SK-N-SH (cell line): ENCODE results near the gene OR2K2. TPM values are rescaled to one million over a fixed set of nuclear protein-coding genes. Genes with fewer than 3 reads are reported as not detected.
"Not testable (repeated sequence)": the region's sequence is repeated elsewhere in the genome, so short reads cannot be mapped to it uniquely, and the experiment has no call there.

ENCODE experiments used
- CTCF ChIA-PET: fragments of 300-600, 350-600 bp; formaldehyde crosslinking; extraction: SDS; loops from one replicate; lab custom pipeline; 2021; lab: Yijun Ruan, JAX
- POLR2A ChIA-PET: fragments of 350-600 bp; sonication (Branson Sonifier 250); formaldehyde crosslinking; extraction: SDS; loops from one replicate; lab custom pipeline; 2020; ENCODE audit warnings: antibody characterized with exemption, inconsistent platforms; lab: Yijun Ruan, JAX
- DNase-seq: peaks from one replicate; pipeline ENCODE4 v3.0.0; 2012
- H2AFZ ChIP-seq: fragments of 200-600 bp; sonication (generic); 2 replicates; pipeline ENCODE4 v1.8.1; 2016; ENCODE audit warnings: antibody characterized with exemption, mild to moderate bottlenecking, low read depth
- H3F3A ChIP-seq: fragments of 200-600 bp; sonication (generic); replicated peaks from 2 replicates; pipeline ENCODE3; 2016; ENCODE audit warnings: antibody characterized with exemption, mild to moderate bottlenecking; ENCODE audit not compliant: insufficient read depth
- H3K27ac ChIP-seq, 2 experiments: fragments of 200-500 bp in 1 of 2; fragments of 200-600 bp in 1 of 2; sonication (Bioruptor generic) in 1 of 2; sonication (generic), shearing (Covaris generic) in 1 of 2; 2 replicates each; pipeline versions ENCODE4 v1.5.1 to v1.6.1; 2014 to 2016; ENCODE audit warnings: low read depth in 2 of 2, inconsistent platforms in 1 of 2, low read length in 1 of 2, mild to moderate bottlenecking in 1 of 2, mixed read lengths in 1 of 2
- H3K27me3 ChIP-seq: fragments of 200-600 bp; sonication (generic), shearing (Covaris generic); 2 replicates; pipeline ENCODE4 v1.6.1; 2016; ENCODE audit warnings: mixed run types; ENCODE audit not compliant: insufficient read depth
- H3K36me3 ChIP-seq, 2 experiments: fragments of 200-500 bp in 1 of 2; fragments of 200-600 bp in 1 of 2; sonication (Bioruptor generic) in 1 of 2; sonication (generic) in 1 of 2; replicated peaks in 1 of 2; 2 replicates each; pipeline versions ENCODE3 to v1.5.1; 2014 to 2016; ENCODE audit warnings: low read length in 1 of 2, mild to moderate bottlenecking in 1 of 2; ENCODE audit not compliant: insufficient read depth in 2 of 2, control insufficient read depth in 1 of 2
- H3K4me1 ChIP-seq, 2 experiments: fragments of 200-500 bp in 1 of 2; fragments of 200-600 bp in 1 of 2; sonication (Bioruptor generic) in 1 of 2; sonication (generic), shearing (Covaris generic) in 1 of 2; 2 replicates each; pipeline versions ENCODE4 v1.5.1 to v1.6.1; 2014 to 2016; ENCODE audit warnings: low read depth in 1 of 2, low read length in 1 of 2, mixed run types in 1 of 2; ENCODE audit not compliant: insufficient read depth in 2 of 2, control insufficient read depth in 1 of 2
- H3K4me2 ChIP-seq: fragments of 200-600 bp; sonication (generic), shearing (Covaris generic); 2 replicates; pipeline ENCODE4 v1.6.1; 2017; ENCODE audit warnings: mixed run types
- H3K4me3 ChIP-seq, 2 experiments: fragments of 200-500 bp in 1 of 2; fragments of 200-600 bp in 1 of 2; sonication (Bioruptor generic) in 1 of 2; sonication (generic), shearing (Covaris generic) in 1 of 2; 2 replicates each; pipeline versions ENCODE4 v1.5.1 to v1.8.1; 2014 to 2016; ENCODE audit warnings: low read depth in 2 of 2, inconsistent platforms in 1 of 2, low read length in 1 of 2, mild to moderate bottlenecking in 1 of 2, mixed read lengths in 1 of 2, moderate library complexity in 1 of 2
- H3K79me2 ChIP-seq: fragments of 200-600 bp; sonication (generic); 2 replicates; pipeline ENCODE4 v1.8.1; 2017; ENCODE audit warnings: mild to moderate bottlenecking; ENCODE audit not compliant: insufficient read depth
- H3K9ac ChIP-seq: fragments of 200-600 bp; sonication (generic); 2 replicates; pipeline ENCODE4 v1.6.1; 2017; ENCODE audit warnings: mixed run types
- H3K9me2 ChIP-seq: fragments of 200-600 bp; sonication (generic); 2 replicates; pipeline ENCODE4 v1.6.1; 2017; ENCODE audit warnings: mixed run types
- H3K9me3 ChIP-seq: fragments of 200-600 bp; sonication (generic); 2 replicates; pipeline ENCODE4 v1.6.1; 2017; ENCODE audit warnings: mixed run types, mild to moderate bottlenecking, moderate library complexity
- H4K20me1 ChIP-seq: fragments of 200-600 bp; sonication (generic); 2 replicates; pipeline ENCODE4 v1.6.1; 2017; ENCODE audit warnings: mild to moderate bottlenecking, mixed run types; ENCODE audit not compliant: insufficient read depth
- RAD21 ChIP-seq: IDR thresholded peaks from 2 replicates; pipeline ENCODE4 v1.6.1; 2012; ENCODE audit warnings: mild to moderate bottlenecking, low read length
- TAF1 ChIP-seq: IDR thresholded peaks from 2 replicates; pipeline ENCODE4 v1.6.1; 2012; ENCODE audit warnings: low read depth, mild to moderate bottlenecking, low read length, moderate library complexity, borderline replicate concordance
- WGBS: methylation state at CpG from one replicate; pipeline ENCODE4 v1.1.6; 2017; ENCODE audit warnings: low lambda C conversion rate; 5-methylcytosine and 5-hydroxymethylcytosine counted together
- polyA plus RNA-seq, 3 experiments: library from polyadenylated mRNA; depleted of rRNA; stranded (reverse); fragments of >200 nt; gene quantifications; 2 replicates each; pipeline ENCODE4 v1.2.3, GENCODE V29; 2012
- TF ChIP-seq, protein P1 (sequence below): IDR thresholded peaks from 2 replicates; pipeline ENCODE4 v1.4.0; 2012; ENCODE audit warnings: low read depth

The OR2K2 gene
- polyA plus RNA-seq, 1 of the 3 experiments (the other 2 are of a cell fraction), result not detected

DNA sequence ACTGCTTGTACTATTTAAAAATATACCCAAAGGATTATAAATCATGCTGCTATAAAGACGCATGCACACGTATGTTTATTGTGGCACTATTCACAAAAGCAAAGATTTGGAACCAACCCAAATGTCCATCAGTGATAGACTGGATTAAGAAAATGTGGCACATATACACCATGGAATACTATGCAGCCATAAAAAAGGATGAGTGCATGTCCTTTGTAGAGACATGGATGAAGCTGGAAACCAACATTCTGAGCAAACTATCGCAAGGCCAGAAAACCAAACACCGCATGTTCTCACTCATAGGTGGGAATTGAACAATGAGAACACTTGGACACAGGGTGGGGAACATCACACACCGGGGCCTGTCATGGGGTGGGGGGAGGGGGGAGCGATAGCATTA is 26.0 kb downstream of the OR2K2 start:
- not testable (repeated sequence) for H4K20me1 ChIP-seq, H3K27me3 ChIP-seq, H3K79me2 ChIP-seq, H3K4me2 ChIP-seq, DNase-seq, H2AFZ ChIP-seq, H3K36me3 ChIP-seq, H3F3A ChIP-seq, H3K9me2 ChIP-seq, H3K9ac ChIP-seq, H3K4me1 ChIP-seq, H3K9me3 ChIP-seq, H3K27ac ChIP-seq, H3K4me3 ChIP-seq
- POLR2A ChIA-PET, result interaction anchor here (0.6 kb wide), 1 partner anchor 18 kb away, joined by 5 read pairs; no protein-coding TSS in a partner anchor
- 91% methylated on average over 6 of the region's 6 CpGs for WGBS
- CTCF ChIA-PET, result interaction anchor here (1.3 kb wide), 1 partner anchor 680 kb away, joined by 3 read pairs; no protein-coding TSS in a partner anchor

DNA sequence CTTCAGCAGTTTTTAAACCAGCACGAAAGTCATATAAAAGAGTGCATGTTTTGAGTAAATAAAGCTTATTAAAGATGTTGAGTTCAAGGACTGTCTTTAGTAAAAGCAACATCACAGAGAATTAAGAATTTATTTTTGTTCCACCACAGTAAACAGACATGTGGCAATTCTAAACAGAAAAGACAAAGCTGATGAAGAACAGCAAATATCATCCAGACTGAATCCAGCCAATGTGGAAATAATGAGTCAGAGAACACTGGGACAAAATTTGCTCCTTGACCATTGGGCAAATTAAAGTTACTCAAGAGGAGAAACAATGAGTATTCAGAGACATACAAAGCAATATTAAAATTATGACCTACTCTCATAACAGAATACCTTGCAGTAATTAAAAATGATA is 28.8 kb downstream of the OR2K2 start:
- no peak overlapping the region for H2AFZ ChIP-seq
- TF ChIP-seq, protein P1, sequence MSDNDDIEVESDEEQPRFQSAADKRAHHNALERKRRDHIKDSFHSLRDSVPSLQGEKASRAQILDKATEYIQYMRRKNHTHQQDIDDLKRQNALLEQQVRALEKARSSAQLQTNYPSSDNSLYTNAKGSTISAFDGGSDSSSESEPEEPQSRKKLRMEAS, result no peak
- TF ChIP-seq, all 33 proteins: peak for 0
- H3K9ac ChIP-seq, result no peak overlapping the region
- H3K9me3 ChIP-seq, result no peaks in the 10 kb centered on the region
- H3K79me2 ChIP-seq, result no peaks in the 10 kb centered on the region
- H3K27me3 ChIP-seq, result no peaks in the 10 kb centered on the region
- 47% methylated on average over 1 of the region's 1 CpG for whole genome bisulfite sequencing
- no peaks in the 10 kb centered on the region for H4K20me1 ChIP-seq
- no peak overlapping the region for H3K4me3 ChIP-seq
- ChIA-PET POLR2A (no interaction called here), CTCF (interaction anchor here (0.6 to 1.1 kb wide), 6 partner anchors 200 to 1149 kb away, joined by 3 to 5 read pairs (median 3); no protein-coding TSS in a partner anchor)
- H3K4me1 ChIP-seq, result peaks cover 0 to 3% of the 10 kb centered on the region in 2 experiments; a peak in 2 of 4 replicates
- H3K36me3 ChIP-seq, result no peaks in the 10 kb centered on the region
- no peak overlapping the region for H3K27ac ChIP-seq
- no peaks in the 10 kb centered on the region for H3F3A ChIP-seq
- no peak for DNase-seq
- H3K4me2 ChIP-seq, result no peak overlapping the region
- H3K9me2 ChIP-seq, result no peaks in the 10 kb centered on the region

DNA sequence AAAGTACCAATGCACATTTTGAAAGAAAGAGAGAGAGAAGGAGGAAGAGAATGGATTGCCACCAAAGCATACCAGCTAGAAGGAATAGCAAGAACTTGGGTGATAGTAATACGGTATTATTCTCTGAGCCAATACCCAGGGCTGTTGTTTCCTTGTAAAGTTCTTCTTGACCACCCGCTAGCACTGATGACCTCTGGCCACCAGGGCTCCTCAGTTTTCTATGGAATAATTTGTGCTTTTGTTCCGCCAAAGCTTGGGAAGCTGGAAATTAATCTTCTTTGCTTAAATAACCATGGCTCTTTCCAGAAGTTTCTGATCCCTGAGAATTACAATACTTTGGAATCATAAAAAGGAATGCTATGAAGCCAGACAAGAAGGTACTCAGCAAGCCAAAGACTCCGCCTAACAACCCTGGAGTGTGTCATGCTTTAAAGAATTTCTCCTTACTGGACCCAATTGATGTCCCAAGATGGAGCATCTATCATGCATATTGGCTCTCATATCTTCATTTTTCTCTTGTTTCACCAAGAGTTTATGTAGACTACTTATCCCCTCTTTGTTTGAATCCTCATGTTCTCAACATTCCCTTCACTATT is 29.8 kb downstream of the OR2K2 start:
- POLR2A ChIA-PET, result no interaction called here
- Histone ChIP-seq H3K9ac (no peak overlapping the region), H3K9me3 (no peaks in the 10 kb centered on the region), H3F3A (no peaks in the 10 kb centered on the region), H4K20me1 (no peaks in the 10 kb centered on the region), H3K4me1 (peaks cover 0 to 3% of the 10 kb centered on the region in 2 experiments; a peak in 2 of 4 replicates), H3K4me2 (no peak overlapping the region), H3K79me2 (no peaks in the 10 kb centered on the region), H3K27me3 (no peaks in the 10 kb centered on the region), H3K4me3 (no peak overlapping the region), H3K27ac (no peak overlapping the region), H3K9me2 (no peaks in the 10 kb centered on the region), H3K36me3 (no peaks in the 10 kb centered on the region), H2AFZ (no peak overlapping the region)
- CTCF ChIA-PET, result interaction anchor here (0.6 to 2.6 kb wide), 11 partner anchors 9 to 1082 kb away, joined by 3 to 22 read pairs (median 3); no protein-coding TSS in a partner anchor
- WGBS, result 91% methylated on average over 4 of the region's 4 CpGs
- no peak for TF ChIP-seq RAD21
- TF ChIP-seq TAF1, result no peak
- no peak for DNase-seq

DNA sequence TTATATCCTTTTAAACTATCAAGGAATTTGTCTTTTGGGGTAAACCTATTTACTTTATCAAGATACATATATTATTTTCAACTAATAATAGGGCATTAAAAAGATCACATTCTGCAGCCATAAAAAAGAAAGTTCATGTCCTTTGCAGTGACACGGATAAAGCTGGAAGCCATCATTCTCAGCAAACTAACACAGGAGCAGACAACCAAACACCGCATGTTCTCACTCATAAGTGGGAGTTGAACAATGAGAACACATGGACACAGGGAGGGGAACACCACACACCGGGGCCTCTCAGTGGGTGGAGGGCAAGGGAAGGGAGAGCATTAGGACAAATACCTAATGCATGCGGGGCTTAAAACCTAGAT is 30.4 kb downstream of the OR2K2 start:
- H3K79me2 ChIP-seq, POLR2A ChIA-PET, H3K9me2 ChIP-seq, H3K36me3 ChIP-seq, H3K4me2 ChIP-seq, H3K27me3 ChIP-seq, H4K20me1 ChIP-seq, H2AFZ ChIP-seq, H3F3A ChIP-seq, H3K4me1 ChIP-seq, H3K9me3 ChIP-seq, H3K27ac ChIP-seq, H3K9ac ChIP-seq, DNase-seq: not testable (repeated sequence)
- H3K4me3 ChIP-seq, result peak overlapping the region in 1 of 2 experiments; percentile 42; a peak in 1 of 4 replicates
- CTCF ChIA-PET, result interaction anchor here (0.6 to 2.6 kb wide), 12 partner anchors 9 to 1081 kb away, joined by 3 to 22 read pairs (median 3); no protein-coding TSS in a partner anchor
- WGBS, result 74% methylated on average over 4 of the region's 4 CpGs
